NCI-H2029 (cell line): ENCODE data around the gene SLC12A9.
"Not testable (repeated sequence)": the region's sequence is repeated elsewhere in the genome, so short reads cannot be mapped to it uniquely, and the experiment has no call there.

Source experiments
- DNase-seq: peaks from one replicate; lab custom pipeline; 2025; lab: John Stamatoyannopoulos, UW

Gene SLC12A9

DNA sequence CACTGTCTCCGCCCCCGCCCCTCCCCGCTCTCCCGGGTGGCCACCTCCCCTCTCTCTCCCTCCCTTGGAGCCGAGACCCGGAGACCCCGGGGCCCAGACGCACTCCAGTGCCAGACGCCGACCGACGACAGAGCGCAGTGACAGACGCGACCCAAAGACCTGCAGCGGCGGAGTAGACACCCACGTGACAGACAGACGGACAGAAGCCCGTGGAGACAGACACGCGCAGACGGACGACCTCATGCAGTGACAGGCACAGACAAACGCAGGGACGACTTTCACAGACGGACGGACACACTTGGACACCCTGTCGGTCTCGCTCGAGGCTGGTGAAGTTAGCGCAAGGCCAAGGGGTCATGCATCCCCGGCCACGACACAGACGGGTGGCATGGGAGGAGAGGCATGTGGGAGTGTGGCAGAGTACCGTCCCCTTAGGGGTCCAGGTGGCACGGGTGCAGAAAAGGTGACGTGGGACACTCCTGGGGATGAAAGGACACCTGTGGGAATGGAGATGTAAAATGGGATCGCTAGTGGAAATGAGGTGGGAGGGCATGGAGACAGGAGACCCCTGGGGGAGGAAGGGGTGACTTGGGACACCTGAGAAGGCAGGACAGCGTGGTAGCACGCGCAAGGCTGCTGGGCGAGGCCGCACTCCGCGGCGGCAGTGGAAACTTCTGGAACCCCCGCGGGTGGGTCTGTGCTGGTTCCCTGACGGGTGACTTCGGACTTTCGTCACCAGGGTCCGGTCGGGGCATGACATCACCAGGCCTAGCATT lies 43.6 kb downstream of the SLC12A9 start:
- no peak for DNase-seq

DNA sequence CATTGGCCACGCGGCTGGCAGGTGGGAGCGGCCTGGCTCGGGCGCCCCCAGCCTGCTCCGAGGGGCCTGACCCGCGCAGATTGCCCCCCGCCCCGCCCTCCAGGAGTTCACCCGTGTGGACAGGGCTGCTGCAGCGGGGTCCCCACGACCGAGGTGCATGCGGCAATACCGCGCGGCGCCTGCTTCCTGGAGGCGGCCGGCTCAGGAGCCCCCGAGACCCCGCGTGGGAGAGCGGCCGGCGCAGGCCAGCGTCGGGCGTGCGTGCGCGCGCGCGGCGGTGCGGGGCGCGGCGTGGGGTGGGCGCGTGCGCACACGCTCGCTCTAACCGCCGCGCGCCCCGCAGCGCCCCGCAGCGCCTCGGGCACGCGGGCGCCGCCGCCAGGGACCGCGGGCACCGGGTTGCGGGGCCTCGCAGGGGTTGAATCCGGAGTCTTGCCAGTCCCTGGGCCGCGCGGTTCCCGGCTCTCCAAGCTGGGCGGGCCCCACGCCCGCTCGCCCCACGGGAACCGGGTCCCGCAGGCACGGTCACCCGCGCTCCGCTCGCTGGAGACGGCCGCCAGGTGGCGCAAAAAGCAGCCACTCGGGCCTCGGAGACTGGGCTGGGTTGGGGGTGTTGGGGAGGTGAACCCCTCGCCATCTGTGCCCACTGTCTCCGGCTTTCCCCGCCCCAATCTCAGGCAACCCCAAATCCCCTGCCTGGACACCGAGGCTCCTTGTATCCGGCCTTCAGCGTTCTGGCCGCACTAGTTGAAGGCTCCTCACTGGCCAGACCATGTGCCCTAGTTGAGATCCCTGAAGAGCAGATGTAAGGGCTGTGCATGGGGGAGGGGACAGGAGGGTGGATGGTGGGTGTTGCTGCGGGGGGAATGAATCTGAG lies 44.5 kb downstream of the SLC12A9 start:
- no peak for DNase-seq

DNA sequence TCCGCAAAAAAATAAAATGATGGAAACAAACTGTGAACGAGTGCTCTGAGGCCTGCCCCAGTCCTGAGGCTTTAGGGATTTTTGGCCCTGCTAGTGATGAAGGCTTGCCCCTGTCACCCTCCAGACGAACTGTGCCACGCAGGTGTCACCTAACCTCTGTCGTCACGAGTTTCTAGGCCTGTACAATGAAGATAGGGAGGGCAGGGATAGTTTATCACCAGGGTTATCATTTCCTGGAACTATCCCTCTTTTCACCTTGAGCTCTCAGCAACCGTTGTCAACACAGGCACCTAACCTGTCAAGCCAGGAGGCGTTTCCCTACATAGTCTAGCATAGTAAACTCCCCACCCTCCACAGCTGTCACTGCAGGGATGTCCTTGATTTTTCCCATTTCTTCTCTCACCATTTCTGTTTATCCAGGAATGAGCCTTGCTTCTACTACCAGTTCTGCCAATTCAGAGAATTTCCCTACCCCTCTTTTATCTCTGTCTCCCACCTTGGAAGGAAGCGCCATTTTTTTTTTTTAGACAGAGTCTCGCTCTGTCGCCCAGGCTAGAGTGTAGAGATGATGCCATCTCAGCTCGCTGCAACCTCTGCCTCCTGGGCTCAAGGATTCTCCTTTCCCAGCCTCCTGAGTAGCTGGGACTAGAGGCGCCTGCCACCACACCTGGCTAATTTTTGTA lies 45.4 kb downstream of the SLC12A9 start:
- DNase-seq = no peak

DNA sequence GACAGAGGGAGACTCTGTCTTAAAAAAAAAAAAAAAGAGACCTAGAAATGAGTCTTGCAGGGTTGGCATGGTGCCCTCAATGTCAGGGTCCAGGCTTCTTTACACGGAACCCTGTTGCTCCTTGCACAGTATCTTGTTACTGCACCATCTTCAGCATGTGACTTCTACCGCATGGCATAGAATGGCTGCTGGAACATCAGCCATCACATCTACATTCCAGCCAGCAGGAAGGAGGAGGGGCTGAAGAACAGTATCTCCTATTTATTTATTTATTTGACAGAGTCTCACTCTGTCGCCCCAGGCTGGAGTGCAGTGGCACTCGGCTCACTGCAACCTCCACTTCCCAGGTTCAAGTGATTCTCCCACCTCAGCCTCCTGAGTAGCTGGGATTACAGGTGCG lies 46.9 kb downstream of the SLC12A9 start:
- no peak for DNase-seq

DNA sequence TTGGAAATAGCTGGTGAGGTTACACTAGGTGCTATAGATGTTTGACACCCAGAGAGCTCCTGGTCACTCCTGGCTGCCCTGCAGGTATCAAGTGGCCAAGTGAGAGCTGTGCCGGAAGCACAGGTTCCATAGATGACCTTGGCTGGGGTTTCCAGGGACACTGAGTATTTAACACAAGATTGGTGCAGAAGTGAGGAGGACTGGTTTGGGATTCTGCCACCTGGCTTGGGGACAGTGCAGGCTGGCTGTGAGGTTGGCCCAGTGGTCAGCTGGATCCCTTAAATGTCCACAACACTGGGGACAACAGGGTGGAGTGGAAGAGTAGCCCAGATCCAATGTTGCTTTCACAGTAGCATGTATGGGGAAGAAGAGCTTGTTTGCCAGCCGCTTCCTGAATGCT lies 48.5 kb downstream of the SLC12A9 start:
- DNase-seq = no peak

DNA sequence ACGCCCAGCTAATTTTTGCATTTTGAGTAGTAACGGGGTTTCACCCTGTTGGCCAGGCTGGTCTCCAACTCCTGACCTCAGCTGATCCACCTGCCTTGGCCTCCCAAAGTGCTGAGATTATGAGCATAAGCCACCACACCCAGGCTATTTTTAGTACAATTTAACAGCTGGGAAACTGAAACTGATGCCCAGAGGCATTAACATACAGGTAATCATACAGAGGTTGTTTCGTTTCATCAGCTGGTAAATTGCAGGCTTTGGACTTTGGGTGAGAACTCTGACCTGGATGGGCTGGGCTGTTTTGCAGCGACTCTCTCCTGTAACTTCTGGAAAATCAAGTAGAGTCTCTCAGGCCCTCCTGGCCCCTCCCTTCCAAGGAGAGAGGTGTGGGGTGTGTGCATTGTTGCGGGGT lies 49.4 kb downstream of the SLC12A9 start:
- no peak for DNase-seq

DNA sequence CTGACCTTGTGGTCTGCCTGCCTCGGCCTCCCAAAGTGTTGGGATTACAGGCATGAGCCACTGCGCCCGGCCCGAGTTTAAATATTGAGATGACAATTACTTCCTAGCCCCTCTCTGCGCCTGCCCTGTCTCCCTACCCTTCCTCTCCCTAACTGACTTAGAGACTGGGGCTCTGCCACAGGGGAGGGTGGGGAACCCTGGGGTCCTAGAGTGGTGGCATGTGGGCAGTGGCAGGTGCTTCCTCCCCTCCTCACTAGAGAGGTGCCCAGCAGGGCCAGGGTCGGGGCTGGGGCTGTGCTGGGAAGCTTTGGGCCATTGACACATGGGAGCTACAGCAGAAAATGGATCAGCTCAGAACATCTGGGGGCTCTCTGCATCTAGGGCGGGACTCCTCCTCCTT lies 50.1 kb downstream of the SLC12A9 start:
- no peak for DNase-seq

DNA sequence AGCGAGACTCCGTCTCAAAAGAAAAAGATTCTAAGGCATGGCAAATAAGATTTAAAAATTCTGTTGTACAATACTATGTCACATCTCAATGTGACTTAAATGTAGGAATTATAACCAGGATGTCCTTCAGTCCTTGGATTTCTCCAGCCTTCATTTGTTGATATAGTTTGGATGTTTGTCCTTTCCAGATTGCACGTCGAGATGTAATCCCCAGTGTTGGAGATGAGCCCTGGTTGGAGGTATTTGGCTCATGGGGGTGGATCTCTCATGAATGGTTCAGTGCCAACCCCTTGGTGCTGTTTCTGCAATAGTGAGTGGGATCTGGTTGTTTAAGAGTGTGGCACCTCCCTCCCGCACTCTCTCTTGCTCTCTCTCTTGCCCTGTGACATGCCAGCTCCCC lies 56.0 kb downstream of the SLC12A9 start:
- no peak for DNase-seq

DNA sequence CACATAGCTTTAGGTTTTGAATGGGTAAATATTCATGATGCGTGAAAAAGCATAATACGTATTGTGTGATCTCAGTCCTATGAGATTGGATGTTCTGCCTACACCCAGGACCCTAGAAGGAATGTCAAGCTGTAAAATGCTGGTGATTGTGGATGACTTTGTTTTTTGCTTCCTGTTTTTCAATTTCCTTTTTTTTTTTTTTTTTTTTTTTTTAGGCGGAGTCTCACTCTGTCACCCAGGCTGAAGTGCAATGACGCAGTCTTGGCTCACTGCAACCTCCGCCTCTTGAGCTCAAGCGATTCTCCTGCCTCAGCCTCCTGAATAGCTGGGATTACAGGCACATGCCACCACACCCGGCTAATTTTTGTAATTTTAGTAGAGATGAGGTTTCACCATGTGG lies 57.9 kb downstream of the SLC12A9 start:
- not testable (repeated sequence) for DNase-seq

DNA sequence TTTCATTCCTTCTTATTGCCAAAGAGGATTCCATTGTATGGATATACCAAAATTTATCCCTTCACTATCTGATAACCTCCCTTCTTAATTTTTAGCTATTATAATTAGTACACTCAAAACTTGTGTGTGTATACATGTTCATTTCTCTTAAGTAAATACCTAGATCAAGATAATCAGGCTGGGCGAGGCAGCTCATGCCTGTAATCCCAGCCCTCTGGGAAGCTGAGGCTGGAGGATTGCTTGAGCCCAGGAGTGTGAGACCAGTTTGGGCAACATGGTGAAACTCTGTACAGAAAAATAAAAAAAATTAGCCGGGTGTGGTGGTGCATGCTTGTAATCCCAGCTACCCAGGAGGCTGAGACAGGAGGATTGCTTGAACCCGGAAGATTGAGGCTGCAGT lies 59.0 kb downstream of the SLC12A9 start:
- DNase-seq = no peak

DNA sequence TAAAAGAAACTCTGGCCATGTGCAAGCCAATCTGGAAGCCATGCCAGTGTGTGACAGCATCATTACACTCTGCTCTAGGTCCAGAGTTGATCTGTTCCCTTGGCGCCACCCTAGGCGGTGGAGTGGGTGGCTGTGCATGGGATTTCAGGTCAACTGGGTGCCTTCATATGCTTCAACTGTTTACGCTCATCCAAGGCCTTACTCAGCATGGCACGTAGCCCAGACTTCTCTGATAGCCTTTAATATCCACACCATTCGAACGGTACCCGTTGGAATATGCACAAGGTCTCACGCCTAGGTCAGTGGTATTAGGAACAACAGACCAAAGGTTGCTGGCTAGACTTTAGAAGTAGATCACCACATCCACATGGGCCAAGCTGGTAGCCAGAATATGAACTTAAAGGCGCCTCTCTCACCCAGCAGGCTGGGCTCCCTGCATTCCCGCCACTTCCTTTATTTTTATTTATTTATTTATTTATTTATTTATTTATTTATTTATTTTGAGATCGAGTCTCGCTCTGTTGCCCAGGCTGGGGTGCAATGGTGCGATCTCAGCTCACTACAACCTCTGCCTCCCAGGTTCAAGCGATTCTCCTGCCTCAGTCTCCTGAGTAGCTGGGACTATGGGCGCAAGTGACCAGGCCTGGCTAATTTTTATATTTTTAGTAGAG lies 61.8 kb downstream of the SLC12A9 start:
- no peak for DNase-seq

DNA sequence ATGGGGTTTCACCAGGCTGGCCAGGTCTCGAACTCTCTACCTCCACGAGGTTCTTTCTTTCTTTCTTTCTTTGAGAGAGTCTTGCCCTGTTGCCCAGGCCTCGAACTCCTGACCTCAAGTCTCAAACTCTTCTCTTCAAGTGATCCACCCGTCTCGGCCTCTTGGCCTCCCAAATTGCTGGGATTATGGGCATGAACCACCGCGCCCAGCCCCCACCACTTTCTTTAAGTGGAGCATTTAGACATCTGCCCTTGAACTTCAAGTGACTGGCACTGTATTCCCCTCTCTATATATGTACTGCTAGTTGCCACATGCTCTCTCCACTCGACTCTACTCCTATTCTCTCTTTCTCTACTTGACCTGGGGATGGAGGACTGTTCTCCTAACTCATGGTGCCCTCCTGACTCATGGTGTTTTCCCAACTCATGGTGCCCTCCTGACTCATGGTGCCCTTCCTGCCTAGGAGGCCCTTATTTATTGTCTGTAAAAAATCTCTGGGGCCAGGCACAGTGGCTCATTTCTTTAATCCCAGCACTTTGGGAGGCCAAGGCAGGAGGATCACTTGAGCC lies 62.5 kb downstream of the SLC12A9 start:
- DNase-seq = no peak
